Measurements from ENCODE around the gene KRTCAP2. TPM values are rescaled to one million over a fixed set of nuclear protein-coding genes. Genes with fewer than 3 reads are reported as not detected.

KRTCAP2 gene
- total RNA-seq, 2 experiments from 2014 or later = 124 to 125 TPM

GRCh38 chr1:155184835-155185782, 12.0 kb upstream of the KRTCAP2 start:
- Mint-ChIP-seq H3K4me1 (ENCODE audit: low read depth) (no peaks in the 10 kb centered on the region), H3K4me3 (no peak overlapping the region), H3K27me3 (no peaks in the 10 kb centered on the region), H3K27ac (peak overlapping the region; percentile 61), H3K36me3 (ENCODE audit: low read depth) (no peaks in the 10 kb centered on the region), H3K9me3 (no peaks in the 10 kb centered on the region)
- TF ChIP-seq CTCF (IDR thresholded peaks at IDR 0.05) = no peak
- intact Hi-C loops (cut with micrococcal nuclease) = no loop called here
- ChIA-PET POLR2A (interaction anchor here (0.6 to 1.7 kb wide), 5 partner anchors 8 to 131 kb away, joined by 3 to 10 read pairs (median 6); partner anchors contain the start of gene KRTCAP2), CTCF (interaction anchor here (0.7 to 2.6 kb wide), 3 partner anchors 10 to 12 kb away, joined by 3 to 10 read pairs (median 5); partner anchors contain the start of gene KRTCAP2)
- DNase-seq (no peak), ATAC-seq (no peak)

DNA sequence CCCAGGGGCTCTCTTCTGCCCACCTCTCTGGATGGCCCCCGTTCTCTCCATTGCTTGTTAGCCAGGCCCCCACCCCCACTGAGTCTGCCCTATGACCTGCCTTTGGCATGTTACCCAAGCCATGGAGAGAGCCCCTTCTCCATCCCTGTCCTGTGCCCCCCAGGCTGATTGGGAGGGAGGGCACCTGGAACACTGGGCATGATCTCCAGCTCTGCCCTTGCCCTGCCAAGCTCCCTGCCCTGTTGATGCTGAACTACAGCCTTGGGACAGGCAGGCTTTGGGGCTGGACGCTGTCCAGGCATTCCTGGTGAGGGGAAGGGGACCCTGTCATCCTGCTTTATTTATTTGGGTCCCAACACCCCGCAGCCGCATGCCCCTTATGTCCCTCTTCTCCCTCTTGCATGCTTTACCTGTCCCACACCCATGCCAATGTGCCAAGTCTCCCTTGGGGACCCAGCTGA, 11.3 kb upstream of the KRTCAP2 start:
- POLR2A ChIA-PET = interaction anchor here (0.6 to 1.7 kb wide), 5 partner anchors 9 to 132 kb away, joined by 3 to 10 read pairs (median 6); partner anchors contain the start of gene KRTCAP2
- TF ChIP-seq CTCF (IDR thresholded peaks at IDR 0.05) = no peak
- no peak for ATAC-seq
- CTCF ChIA-PET = interaction anchor here (1.6 kb wide), 1 partner anchor 9 kb away, joined by 5 read pairs; no protein-coding TSS in a partner anchor
- H3K36me3 Mint-ChIP-seq (ENCODE audit: low read depth) = no peaks in the 10 kb centered on the region
- no peak overlapping the region for H3K27ac Mint-ChIP-seq
- intact Hi-C loops (cut with micrococcal nuclease) = no loop called here
- no peak overlapping the region for H3K4me3 Mint-ChIP-seq
- H3K4me1 Mint-ChIP-seq (ENCODE audit: low read depth) = no peaks in the 10 kb centered on the region
- no peaks in the 10 kb centered on the region for H3K9me3 Mint-ChIP-seq
- DNase-seq = no peak
- no peaks in the 10 kb centered on the region for H3K27me3 Mint-ChIP-seq

GRCh38 chr1:155183775-155184221, 10.7 kb upstream of the KRTCAP2 start:
- TF ChIP-seq CTCF (IDR thresholded peaks at IDR 0.05) = no peak
- no peak for DNase-seq
- Mint-ChIP-seq H3K27ac (no peak overlapping the region), H3K27me3 (no peaks in the 10 kb centered on the region), H3K36me3 (ENCODE audit: low read depth) (peaks cover 3% of the 10 kb centered on the region), H3K9me3 (no peaks in the 10 kb centered on the region), H3K4me3 (no peak overlapping the region), H3K4me1 (ENCODE audit: low read depth) (no peaks in the 10 kb centered on the region)
- intact Hi-C loops (cut with micrococcal nuclease) = no loop called here
- POLR2A ChIA-PET = interaction anchor here (0.6 to 1.6 kb wide), 3 partner anchors 8 to 11 kb away, joined by 3 to 10 read pairs (median 6); no protein-coding TSS in a partner anchor
- CTCF ChIA-PET = interaction anchor here (1.6 kb wide), 1 partner anchor 8 kb away, joined by 5 read pairs; no protein-coding TSS in a partner anchor
- ATAC-seq = no peak

GRCh38 chr1:155182052-155182550, 9.0 kb upstream of the KRTCAP2 start:
- H3K27ac Mint-ChIP-seq = no peak overlapping the region
- TF ChIP-seq CTCF (IDR thresholded peaks at IDR 0.05) = no peak
- DNase-seq = no peak
- no peaks in the 10 kb centered on the region for H3K9me3 Mint-ChIP-seq
- no peaks in the 10 kb centered on the region for H3K27me3 Mint-ChIP-seq
- H3K4me3 Mint-ChIP-seq = no peak overlapping the region
- ChIA-PET CTCF (interaction anchor here (1.3 to 2.5 kb wide), 2 partner anchors 9 to 12 kb away, joined by 4 to 7 read pairs; partner anchors contain the start of gene KRTCAP2), POLR2A (no interaction called here)
- peaks cover 11% of the 10 kb centered on the region for H3K36me3 Mint-ChIP-seq (ENCODE audit: low read depth)
- intact Hi-C loops (cut with micrococcal nuclease) = no loop called here
- H3K4me1 Mint-ChIP-seq (ENCODE audit: low read depth) = no peaks in the 10 kb centered on the region
- no peak for ATAC-seq

Measured in activated CD8-positive, alpha-beta T cell treated with anti-CD3 and anti-CD28 coated beads for 36 hours (primary cell).